M059J (cell line): ENCODE results near the gene PMM2. TPM values are rescaled to one million over a fixed set of nuclear protein-coding genes. Genes with fewer than 3 reads are reported as not detected.
A peak's percentile ranks its signal among the peaks of the same experiment; 100 is the strongest.
"Not testable (repeated sequence)": the region's sequence is repeated elsewhere in the genome, so short reads cannot be mapped to it uniquely, and the experiment has no call there.

Experiments
- DNase-seq: peaks from one replicate; pipeline ENCODE4 v3.0.0-alpha.2; 2012; ENCODE audit warnings: low read depth
- total RNA-seq: library from RNA; depleted of rRNA; stranded (reverse); fragments of >200 nt; shearing (Covaris generic); gene quantifications from 2 replicates; pipeline ENCODE4 v1.2.3, GENCODE V29; 2014

The PMM2 gene
- total RNA-seq, 1 experiment from 2014 or later = 61.0 TPM

DNA sequence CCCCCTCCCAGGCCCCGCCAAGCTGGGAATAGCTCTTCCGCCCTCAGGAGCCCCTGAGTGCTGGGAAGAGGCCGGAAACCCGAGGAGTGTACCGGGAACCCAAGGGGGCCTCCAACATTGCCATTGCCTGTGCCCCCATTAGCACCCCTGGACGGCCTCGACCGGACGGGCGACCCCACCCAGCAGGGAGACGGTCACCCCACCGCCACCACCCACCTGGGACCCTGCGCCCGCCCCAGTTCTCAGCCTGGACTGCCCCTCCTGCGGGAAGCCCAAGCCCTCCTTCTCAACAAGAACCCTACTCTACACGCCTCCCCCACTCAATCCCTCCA is 69.2 kb downstream of the PMM2 start:
- no peak for DNase-seq

DNA sequence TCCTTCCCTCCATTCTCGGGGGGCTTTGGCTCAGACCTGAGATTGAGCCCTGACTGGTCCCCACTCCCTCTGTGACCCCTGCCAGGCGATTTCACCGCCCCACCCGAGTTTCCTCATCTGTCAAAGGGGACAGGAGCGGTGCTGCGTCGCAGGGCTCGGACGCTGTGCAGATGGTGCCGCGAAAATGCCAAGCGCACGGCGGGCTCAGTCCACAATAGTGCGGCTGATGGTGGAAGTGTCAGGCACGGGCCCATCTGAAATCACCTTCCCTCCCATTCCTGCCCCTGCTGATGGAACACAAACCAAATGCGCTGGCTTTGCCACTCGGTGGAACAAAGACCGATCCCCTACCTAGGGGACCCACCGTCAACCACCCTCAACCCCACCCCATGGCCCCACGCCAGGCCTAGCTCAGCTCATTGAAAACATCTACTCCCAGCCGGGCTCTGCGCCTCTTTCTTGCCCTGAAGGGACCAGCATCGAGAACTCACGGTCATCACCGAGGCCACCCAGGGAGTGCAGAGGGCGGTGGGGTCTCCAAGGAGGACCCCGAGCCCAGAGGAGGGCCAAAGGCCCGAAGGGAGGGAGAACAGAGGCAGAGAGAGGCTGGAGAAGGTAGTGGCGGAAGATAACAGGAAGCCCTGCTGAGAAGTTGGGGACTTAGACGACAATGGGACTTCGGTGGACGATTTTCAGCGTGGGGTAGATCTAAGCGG is 69.7 kb downstream of the PMM2 start:
- DNase-seq = no peak

DNA sequence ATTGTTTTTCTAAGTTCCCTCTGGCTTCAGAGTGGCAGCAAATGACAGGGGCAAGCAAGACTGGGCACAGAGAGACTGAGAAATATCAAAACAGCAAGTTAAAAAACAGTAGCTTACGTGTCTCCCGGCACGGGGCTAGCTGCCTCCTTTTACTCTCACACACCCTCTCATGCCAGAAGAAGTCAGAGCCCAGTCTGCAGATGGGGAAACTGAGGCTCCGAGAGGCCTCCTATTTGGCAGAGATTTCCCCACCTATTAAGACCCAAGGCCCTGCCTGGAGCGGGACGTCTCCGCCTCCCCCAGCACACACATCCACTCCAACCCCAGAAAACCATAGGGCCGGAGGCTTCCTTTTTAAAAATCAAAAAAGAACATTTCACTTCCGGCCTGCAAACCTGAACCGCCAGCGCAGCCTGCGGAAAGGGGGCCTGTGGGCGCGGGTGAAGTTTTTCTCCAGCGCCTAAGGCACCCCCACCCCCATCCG is 70.3 kb downstream of the PMM2 start:
- DNase-seq = peak; percentile 28

DNA sequence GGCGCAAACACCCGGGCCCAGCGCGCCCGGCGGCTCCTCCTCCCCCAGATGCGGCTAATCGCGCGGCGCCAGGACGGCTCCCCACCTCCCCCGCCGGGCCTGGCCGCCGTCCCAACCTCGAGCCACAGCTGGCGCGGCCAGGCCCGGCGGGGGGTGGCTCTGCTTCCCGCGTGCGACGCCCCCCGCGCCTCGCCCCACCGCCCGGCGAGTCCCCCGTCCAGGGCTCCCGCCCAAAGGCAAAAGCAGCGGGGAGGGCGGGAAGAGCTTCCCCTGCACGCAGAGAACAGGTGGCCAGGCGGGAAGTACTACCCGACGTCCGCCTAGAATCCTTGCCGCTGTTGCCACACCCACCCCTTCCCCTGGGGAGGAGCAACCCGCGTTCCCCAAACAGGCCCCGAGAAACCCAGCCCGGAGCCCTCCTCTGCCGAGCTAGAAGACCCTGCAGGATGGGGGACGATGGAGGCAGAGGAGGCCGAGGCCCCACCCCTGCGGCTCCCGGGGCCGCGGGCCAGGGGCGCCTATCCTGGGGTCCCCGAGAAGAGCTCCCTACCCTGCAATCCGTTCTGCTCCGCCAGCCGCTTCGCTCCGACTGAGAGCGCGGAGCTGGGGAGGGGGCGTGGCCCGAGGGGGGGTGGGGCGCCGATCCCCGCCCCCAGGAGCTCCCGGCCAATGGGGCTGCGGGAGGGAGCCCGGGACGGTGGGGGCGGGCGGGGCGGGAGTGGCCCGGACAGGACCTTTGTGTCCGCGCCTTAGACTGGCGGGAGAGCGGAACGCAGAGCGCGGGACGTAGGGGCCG is 71.0 kb downstream of the PMM2 start, which contains the start of gene CARHSP1:
CARHSP1 (minus strand) TSS at position 591 of the 796 bp plus-strand sequence. CDS start 9,678 bp downstream, outside the sequence.
- peak; percentile 90 for DNase-seq

DNA sequence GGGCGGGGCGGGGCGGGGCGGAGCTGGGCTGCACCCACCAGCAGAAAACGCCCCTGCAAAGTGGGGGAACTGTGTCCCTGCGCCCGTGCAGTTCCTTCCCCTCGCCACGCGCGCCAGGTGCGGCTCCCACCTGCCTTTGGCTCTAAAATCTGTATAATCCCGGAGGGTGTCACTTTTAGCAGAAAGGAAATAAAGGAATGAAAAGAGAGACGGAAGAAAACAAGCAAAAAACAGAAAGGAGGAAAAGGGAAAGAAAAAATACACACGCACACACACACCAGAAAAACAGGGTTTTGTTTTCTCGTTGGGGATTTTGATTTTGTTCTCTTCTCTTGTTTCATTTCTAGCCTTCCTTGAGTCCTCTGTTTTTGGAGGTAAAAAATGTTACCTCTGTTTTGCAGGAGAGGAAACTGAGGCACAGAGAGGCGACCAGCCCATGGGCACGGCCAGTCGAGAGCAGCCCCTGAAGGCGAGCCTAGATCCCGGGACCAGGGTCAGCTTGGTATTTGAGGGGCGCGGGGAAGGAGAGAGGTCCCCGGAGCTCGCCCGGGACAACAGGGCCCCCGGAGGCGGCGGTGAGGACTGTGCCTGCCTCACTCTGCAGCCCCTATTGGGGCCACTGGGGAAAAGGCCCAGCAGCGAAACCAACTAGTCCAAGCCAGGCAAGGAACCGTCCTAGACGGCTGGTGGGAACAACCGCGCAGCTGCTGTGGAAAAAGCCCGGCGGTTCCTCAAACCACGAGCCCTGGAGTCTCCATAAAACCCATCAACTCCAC is 71.8 kb downstream of the PMM2 start:
- no peak for DNase-seq

DNA sequence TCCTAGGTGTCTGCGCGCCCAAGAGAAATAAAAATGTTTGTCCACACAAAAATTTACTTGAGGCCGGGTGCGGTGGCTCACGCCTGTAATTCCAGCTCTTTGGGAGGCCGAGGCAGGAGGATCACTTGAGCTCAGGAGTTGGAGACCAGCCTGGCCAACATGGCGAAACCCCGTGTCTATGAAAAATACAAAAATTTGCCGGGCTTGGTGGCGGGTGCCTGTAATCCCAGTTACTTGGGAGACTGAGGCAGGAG is 72.3 kb downstream of the PMM2 start:
- not testable (repeated sequence) for DNase-seq

DNA sequence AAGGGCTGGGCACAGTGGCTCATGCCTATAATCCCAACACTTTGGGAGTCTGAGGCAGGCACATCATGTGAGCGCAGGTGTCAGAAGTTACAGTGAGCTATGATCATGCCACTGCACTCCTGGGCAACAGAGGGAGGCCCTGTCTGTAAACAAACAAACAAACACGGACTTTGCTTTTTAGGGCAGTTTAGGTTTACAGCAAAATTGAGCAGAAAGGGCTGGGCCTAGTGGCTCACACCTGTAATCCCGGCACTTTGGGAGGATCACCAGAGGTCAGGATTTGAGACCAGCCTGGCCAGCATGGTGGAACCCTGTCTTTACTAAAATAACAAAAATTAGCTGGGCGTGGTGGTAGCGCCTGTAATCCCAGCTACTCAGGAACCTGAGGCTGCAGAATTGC is 74.4 kb downstream of the PMM2 start:
- no peak for DNase-seq

DNA sequence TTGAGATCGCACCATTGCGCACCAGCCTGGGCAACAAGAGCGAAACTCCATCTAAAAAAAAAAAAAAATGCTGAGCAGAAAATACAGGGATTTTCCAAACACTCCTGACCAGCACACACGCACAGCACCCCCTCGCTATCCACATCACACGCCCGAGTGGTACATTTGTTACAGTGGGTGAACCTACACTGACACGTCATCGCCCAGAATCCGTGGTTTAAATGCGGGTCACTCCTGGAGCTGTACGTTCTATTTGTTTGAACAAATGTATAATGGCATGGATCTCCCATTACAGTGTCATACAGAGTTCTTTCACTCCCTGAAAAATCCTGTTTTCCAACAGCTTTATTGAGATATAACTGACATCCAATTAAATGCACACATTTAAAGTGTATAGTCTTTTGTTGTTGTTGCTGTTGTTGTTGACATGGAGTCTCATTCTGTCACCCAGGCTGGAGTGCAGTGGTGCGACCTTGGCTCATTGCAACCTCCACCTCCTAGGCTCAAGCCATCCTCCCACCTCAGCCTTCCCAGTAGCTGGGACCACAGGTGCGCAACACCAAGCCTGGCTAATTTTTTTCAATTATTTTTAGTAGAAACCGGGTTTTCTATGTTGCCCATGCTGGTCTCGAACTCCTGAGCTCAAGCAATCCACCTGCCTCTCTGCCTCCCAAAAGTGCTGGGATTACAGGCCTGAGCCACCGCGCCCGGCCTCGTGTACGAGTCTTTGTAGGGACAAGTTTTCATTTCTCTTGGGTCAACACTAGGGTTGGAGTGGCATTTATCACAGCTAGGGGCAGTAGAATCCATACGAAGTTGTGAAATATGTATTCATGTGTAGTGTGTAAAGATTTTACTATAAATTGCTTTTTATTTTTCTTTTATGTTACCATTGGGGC is 75.6 kb downstream of the PMM2 start:
- DNase-seq = no peak

DNA sequence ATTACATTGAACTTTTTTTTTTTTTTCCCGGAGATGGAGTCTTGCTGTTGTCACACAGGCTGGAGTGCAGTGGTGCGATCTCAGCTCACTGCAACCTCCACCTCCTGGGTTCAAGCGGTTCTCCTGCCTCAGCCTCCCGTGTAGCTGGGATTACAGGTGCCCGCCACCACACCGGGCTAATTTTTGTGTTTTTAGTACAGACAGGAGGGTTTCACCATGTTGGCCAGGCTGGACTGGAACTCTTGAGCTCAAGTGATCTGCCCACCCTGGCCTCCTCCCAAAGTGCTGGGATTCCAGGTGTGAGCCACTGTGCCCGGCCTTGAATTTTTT is 76.2 kb downstream of the PMM2 start:
- not testable (repeated sequence) for DNase-seq

DNA sequence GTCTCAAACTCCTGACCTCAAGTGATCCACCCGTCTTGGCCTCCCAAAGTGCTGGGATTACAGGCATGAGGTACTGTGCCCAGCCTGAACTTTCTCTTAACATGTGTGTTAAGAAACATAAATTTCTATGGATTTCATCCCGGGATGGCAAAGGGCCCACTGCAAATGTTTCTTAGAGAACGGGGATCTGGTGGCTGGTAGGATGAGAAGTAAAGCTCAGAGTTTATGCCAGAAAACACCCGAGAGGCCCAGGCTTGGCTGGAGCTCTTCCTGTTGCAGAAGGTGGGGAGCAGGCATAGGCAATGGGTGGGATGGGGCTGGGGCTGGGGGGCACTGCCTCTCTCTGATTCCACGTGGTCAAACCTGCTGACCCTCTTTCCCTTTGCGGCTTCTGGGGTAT is 76.7 kb downstream of the PMM2 start:
- DNase-seq = no peak

DNA sequence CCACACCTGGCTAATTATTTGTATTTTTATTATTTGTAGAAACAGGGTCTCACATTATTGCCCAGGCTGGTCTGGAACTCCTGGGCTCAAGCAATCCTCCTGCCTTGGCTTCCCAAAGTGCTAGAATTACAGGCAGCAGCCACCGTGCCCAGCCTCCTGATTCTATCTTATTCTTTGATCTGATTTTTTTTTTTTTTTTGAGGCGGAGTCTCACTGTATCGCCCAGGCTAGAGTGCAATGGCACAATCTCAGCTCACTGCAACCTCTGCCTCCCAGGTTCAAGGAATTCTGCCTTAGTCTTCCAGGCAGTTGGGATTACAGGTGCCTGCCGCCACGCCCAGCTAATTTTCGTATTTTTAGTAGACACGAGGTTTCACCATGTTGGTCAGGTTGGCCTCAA is 77.7 kb downstream of the PMM2 start:
- DNase-seq = not testable (repeated sequence)

DNA sequence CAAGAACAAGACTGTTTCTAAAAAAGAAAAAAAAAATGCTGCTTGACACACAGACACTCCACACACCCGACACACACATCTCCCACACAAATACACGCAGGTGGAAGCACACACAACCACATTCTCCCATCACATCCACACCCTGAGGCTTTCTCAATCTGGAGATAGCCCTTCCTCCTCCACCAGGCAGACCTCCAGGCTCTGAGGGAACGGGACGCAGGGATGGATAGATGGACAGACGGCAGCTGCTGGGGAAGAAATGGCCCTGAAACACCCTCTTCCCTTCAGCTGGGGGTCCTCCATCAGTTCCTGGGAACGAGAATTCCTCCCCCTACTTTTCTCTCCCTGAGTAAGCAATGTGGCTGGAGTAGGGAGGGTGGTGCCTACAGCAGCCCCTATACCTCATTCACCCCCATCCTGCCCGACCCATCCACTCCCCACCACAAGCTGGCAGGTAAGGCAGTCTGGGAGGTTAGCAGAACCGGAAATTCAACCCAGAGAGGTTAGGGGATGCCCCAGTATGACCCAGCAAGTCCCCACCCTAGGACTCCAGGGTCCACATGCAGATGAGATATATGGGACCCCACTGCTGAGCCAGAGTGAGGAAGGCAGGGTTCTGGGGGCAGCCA is 80.4 kb downstream of the PMM2 start:
- DNase-seq = no peak

DNA sequence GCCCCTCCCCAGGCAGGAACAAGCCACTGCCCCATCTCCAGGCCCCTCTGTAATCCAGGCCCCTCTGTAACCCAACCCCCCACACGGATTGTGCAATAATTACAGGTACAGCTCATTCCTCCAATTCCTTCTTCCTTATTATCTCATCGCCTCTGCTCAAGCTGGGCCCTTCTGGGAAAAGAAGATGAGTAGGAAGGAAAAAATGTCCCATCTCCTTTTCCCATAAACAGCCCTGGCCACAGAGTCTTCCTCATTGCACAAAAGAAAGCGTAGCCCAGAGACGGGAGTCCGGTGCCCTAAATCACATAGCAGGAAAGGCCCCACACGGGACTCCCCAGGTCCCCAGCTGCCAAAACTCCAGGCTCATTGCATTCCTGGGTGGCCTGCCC is 80.9 kb downstream of the PMM2 start:
- DNase-seq = peak; percentile 91

DNA sequence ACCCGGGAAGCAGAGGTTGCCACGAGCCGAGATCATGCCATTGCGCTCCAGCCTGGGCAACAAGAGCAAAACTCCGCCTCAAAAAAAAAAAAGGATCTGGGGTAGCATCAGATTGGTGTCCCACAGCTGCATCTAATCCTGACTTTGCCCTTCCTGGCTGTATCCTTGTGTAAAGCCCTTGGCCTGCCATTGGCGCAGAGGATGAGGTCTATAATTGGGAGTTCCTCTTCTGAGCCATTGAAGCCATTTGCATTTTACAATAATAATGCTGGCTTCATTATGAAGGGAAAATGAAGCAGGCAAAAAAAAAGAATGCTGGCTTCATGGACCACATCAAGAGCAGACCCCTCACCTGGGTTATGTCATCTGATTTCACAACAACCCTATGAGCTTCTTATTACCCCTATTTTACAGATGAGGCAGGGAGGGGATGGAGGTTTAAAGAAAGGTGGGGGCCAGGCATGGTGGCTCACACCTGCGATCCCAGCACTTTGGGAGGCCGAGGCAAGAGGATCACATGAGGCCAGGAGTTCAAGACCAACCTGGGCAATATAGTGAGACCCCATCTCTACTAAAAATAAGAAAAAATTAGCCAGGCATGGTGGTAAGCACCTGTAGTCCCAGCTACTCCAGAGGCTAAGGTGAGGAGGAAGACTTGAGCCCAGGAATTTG is 83.3 kb downstream of the PMM2 start:
- DNase-seq = no peak

DNA sequence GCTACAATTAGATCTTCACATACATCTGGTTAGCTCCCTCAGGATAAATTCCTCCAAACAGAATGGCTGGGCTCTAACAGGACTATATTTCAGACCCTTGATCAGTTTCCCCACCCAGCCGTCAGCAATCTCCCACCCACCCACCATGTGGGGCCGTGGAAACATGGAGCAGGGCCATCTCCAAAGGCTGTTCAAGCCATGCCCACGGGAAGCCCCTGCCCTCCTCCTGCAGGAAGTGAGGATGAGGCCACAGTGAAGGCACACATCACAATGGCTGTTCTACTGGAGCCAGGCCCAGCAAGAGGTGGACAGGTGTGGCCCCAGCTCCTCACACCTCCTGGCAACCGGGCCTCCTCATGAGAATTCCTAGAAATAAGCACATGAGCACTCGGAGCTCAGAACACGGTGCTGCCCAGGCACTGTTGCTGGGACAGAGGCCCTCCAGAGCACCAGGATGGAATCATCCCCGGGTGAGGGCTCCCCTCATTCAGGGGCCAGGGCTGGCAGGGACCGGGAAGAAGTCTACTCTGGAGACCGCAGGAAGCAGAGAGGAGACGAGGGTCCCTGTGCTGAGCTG is 84.5 kb downstream of the PMM2 start, which contains the start of gene LITAFD:
LITAFD (plus strand) TSS at position 311 of the 577 bp plus-strand sequence. CDS start 2,005 bp downstream, outside the sequence.
- no peak for DNase-seq

DNA sequence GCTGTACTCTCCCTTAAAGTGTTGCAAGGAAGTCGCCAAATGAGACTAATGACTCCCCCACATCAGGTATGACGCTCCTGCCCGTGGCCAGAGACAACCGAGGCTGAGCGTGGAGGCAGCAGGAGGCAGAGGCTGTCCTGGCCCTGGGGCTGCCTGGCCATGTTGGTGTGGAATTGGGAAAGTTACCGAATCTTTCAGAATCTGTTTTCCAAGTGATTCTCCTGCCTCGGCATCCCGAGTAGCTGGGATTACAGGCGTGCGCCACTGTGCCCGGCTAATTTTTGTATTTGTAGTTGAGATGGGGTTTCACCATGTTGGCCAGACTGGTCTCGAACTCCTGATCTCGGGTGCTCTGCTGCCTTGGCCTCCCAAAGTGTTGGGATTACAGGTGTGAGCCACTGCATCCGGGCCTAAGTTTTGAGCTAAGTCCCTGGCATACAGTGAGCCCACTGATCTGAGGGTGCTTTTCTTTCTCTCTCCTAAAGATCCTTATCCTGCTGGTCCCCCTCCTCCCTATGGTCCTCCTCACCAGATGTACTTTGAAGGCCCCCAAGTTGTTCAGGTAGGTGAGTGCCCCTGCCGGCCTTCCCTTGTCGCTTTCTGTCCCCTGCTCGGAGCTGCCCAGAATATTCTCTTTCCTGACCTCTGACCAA is 85.2 kb downstream of the PMM2 start:
- no peak for DNase-seq

DNA sequence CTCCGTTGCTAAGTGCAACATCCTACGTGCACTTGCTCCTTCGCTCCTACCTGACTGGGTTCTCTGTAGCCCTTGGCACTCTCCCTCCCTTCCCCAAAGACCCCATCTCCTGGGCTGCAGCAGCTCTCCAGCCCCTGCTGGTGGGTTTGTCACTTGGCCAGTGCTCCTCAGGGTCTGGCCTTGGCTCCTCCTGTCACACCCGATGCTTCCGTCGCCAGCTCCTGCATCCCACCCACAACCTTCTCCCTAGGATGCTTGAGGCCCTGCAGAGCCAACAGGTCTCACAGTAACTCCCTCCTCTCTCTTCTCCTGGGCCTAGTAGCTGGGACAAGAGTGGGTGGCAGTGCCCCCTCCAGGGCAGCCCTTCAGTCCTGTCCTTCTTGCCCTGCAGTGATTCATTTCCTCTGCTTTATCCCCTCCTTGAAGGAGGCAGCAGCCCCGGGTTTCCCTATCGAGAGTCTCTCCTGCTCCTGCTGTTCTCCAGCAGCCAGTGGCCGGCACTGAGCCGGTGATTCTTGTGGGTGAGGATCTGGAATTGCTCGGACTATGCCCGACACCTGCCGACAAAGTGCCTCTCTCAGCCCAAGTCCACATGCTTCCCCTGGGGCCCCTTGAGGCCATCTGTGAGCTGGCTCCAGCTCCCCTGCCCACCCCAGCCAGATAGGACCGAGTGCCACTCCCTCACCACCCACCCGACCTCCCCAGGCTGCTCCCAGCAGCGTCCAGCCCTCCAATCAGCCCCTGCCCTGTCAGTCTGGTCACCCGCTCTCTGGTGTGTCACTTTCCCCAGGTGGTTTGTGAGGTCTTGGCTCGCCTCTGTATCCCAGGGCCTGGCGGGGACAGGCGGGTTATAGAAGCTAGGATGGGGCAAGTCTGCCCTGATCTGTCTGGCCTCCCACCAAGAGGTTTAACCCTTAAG is 88.3 kb downstream of the PMM2 start:
- peak; percentile 84 for DNase-seq

DNA sequence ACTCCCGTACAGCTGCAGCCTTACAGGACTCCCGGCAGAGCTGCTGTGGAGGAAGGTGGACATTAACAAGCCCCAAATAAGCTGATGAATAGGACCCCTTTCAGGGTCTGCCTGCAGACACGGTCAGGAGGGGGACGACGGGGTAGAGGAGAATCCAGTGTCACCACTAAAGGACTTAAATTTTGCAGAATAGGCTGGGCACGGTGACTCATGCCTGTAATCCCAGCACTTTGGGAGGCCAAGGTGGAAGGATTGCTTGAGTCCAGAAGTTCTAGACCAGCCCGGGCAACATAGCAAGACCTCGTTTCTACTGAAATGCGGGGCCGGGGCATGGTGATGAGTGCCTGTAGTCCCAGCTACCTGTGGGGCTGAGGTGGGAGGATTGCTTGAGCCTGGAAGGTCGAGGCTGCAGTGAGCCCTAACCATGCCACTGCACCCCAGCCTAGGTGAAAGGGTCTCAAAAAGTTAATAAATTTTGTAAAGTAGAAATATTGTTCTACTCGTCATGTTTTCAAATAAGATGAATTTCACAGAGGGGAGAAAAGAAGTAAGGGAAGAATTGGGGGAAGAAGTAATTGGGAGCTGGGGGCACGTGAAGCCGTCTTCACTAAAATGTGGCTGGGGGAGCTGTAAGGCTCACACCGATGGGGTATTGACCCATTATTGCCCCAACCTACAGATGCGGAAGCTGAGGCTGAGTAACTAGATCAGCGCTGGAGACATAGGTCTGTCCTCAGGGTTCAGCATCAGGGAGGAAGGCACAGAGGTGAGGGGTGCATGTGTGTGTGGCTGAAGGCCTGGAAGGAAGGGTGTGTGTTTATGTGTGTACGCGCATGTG is 89.2 kb downstream of the PMM2 start:
- no peak for DNase-seq
